IMR-90 (cell line): Measurements from ENCODE around the gene HGFAC. TPM values are rescaled to one million over a fixed set of nuclear protein-coding genes. Genes with fewer than 3 reads are reported as not detected.

Experiments
- ATAC-seq: fragments of 200-7000 bp; cut with Tn5 transposase; 2 replicates; pipeline ENCODE4 v1.9.1; 2020; ENCODE audit warnings: low read depth, mild to moderate bottlenecking, moderate library complexity
- BruUV-seq: library from RNA; stranded (reverse); fragments of 400-500 nt; replicated peaks from 2 replicates; lab custom pipeline; 2021; lab: Mats Ljungman, UMichigan
- CTCF ChIA-PET: fragments of 300-600 bp; formaldehyde crosslinking; extraction: SDS; loops from one replicate; lab custom pipeline; 2021; ENCODE audit warnings: antibody characterized with exemption; lab: Yijun Ruan, JAX
- POLR2A ChIA-PET: fragments of 300-600 bp; sonication (Branson Sonifier 250); formaldehyde crosslinking; loops from one replicate; lab custom pipeline; 2022; ENCODE audit warnings: antibody characterized with exemption; ENCODE audit not compliant: unreplicated experiment; lab: Charles Lee
- DNase-seq: peaks from one replicate; pipeline ENCODE4 v3.0.0; 2013
- H2AFZ ChIP-seq: replicated peaks from 2 replicates; pipeline ENCODE3; 2013; ENCODE audit warnings: low read length, mild to moderate bottlenecking; ENCODE audit not compliant: poor library complexity
- H2AK5ac ChIP-seq: 2 replicates; pipeline ENCODE4 v1.6.1; 2013; ENCODE audit warnings: low read depth, low read length, inconsistent platforms
- H2AK9ac ChIP-seq: replicated peaks from 2 replicates; pipeline ENCODE3; 2013; ENCODE audit warnings: mild to moderate bottlenecking, low read depth, low read length, moderate library complexity; ENCODE audit not compliant: poor library complexity
- H2BK120ac ChIP-seq: 2 replicates; pipeline ENCODE4 v1.6.1; 2013; ENCODE audit warnings: low read depth, low read length, inconsistent platforms
- H2BK15ac ChIP-seq: 3 replicates; pipeline ENCODE4 v1.6.1; 2013; ENCODE audit warnings: low read depth, low read length, inconsistent platforms
- H2BK20ac ChIP-seq: 2 replicates; pipeline ENCODE4 v1.6.1; 2013; ENCODE audit warnings: low read depth, mild to moderate bottlenecking, inconsistent platforms, low read length, moderate library complexity
- H2BK5ac ChIP-seq: 2 replicates; pipeline ENCODE4 v1.6.1; 2013; ENCODE audit warnings: mild to moderate bottlenecking, low read depth, low read length, inconsistent platforms; ENCODE audit not compliant: poor library complexity, severe bottlenecking
- H3K14ac ChIP-seq: replicated peaks from 2 replicates; pipeline ENCODE4 v1.6.1; 2013; ENCODE audit warnings: low read depth, low read length, inconsistent platforms
- H3K18ac ChIP-seq: 2 replicates; pipeline ENCODE4 v1.6.1; 2013; ENCODE audit warnings: low read depth, low read length, control low read depth
- H3K23ac ChIP-seq: 2 replicates; pipeline ENCODE4 v1.6.1; 2013; ENCODE audit warnings: low read depth, low read length, inconsistent platforms
- H3K27ac ChIP-seq: 2 replicates; pipeline ENCODE4 v1.5.1; 2013; ENCODE audit warnings: mild to moderate bottlenecking, control low read depth, low read length; ENCODE audit not compliant: insufficient read depth
- H3K27me3 ChIP-seq: 2 replicates; pipeline ENCODE4 v1.6.1; 2013; ENCODE audit warnings: low read length; ENCODE audit not compliant: control insufficient read depth, insufficient read depth
- H3K36me3 ChIP-seq: 2 replicates; pipeline ENCODE4 v1.6.1; 2013; ENCODE audit warnings: low read length, mixed read lengths; ENCODE audit not compliant: control insufficient read depth, insufficient read depth
- H3K4ac ChIP-seq: 2 replicates; pipeline ENCODE4 v1.6.1; 2013; ENCODE audit warnings: low read depth, low read length, inconsistent platforms
- H3K4me1 ChIP-seq: 2 replicates; pipeline ENCODE4 v1.6.1; 2013; ENCODE audit warnings: low read length, mixed read lengths; ENCODE audit not compliant: control insufficient read depth, insufficient read depth
- H3K4me2 ChIP-seq: 2 replicates; pipeline ENCODE4 v1.6.1; 2013; ENCODE audit warnings: low read depth, mild to moderate bottlenecking, control low read depth, low read length, moderate library complexity
- H3K4me3 ChIP-seq: 2 replicates; pipeline ENCODE4 v1.5.1; 2013; ENCODE audit warnings: low read depth, mild to moderate bottlenecking, control low read depth, low read length, moderate library complexity; ENCODE audit not compliant: insufficient read depth
- H3K56ac ChIP-seq: 2 replicates; pipeline ENCODE4 v1.6.1; 2013; ENCODE audit warnings: low read length, inconsistent platforms; ENCODE audit not compliant: insufficient read depth; ENCODE audit errors: extremely low read depth
- H3K79me1 ChIP-seq, 2 experiments: 2 replicates each; pipeline ENCODE4 v1.6.1; 2013; ENCODE audit warnings: low read length in 2 of 2, inconsistent platforms in 1 of 2, low read depth in 1 of 2
- H3K9ac ChIP-seq: 2 replicates; pipeline ENCODE4 v1.6.1; 2013; ENCODE audit warnings: low read depth, low read length, control low read depth
- H3K9me1 ChIP-seq: 2 replicates; pipeline ENCODE4 v1.6.1; 2013; ENCODE audit warnings: low read length, inconsistent platforms; ENCODE audit not compliant: insufficient read depth
- H3K9me3 ChIP-seq: 2 replicates; pipeline ENCODE4 v1.6.1; 2013; ENCODE audit warnings: low read length; ENCODE audit not compliant: control insufficient read depth, insufficient read depth
- H4K20me1 ChIP-seq: 2 replicates; pipeline ENCODE4 v1.6.1; 2013; ENCODE audit warnings: low read length, inconsistent platforms; ENCODE audit not compliant: insufficient read depth
- H4K5ac ChIP-seq: 2 replicates; pipeline ENCODE4 v1.6.1; 2013; ENCODE audit warnings: mild to moderate bottlenecking, low read depth, low read length, control low read depth
- H4K8ac ChIP-seq, 2 experiments: 2 replicates each; pipeline ENCODE4 v1.6.1; 2013; ENCODE audit warnings: low read depth in 2 of 2, low read length in 2 of 2, control low read depth in 1 of 2, inconsistent platforms in 1 of 2
- H4K91ac ChIP-seq: 2 replicates; pipeline ENCODE4 v1.6.1; 2013; ENCODE audit warnings: low read depth, low read length, inconsistent platforms; ENCODE audit not compliant: insufficient read depth
- NFE2L2 ChIP-seq: fragments of 150-350 bp; IDR thresholded peaks from 2 replicates; pipeline ENCODE4 v1.6.1; 2016; ENCODE audit warnings: low read depth, mild to moderate bottlenecking, low read length
- SMC3 ChIP-seq: fragments of 150-350 bp; IDR thresholded peaks from 2 replicates; pipeline ENCODE4 v1.6.1; 2016; ENCODE audit warnings: low read depth, mild to moderate bottlenecking, antibody characterized with exemption, low read length, moderate library complexity
- WGBS, 2 experiments: methylation state at CpG; one replicate each; pipeline versions ENCODE4 v1.1.5 to v1.1.7; 2013; ENCODE audit warnings: missing lambda C conversion rate in 2 of 2; ENCODE audit not compliant: insufficient read length in 1 of 2; ENCODE audit errors: extremely low coverage in 2 of 2; 5-methylcytosine and 5-hydroxymethylcytosine counted together
- dilution Hi-C: fragments of 300-500 bp; cut with HindIII; formaldehyde crosslinking; loops from one replicate; pipeline ENCODE4 v1.14.3; 2018; ENCODE audit warnings: low sequenced_read_pairs; ENCODE audit not compliant: unreplicated experiment
- in situ Hi-C: fragments of 300-500 bp; cut with MboI; formaldehyde crosslinking; loops from 3 replicates; pipeline ENCODE4 v1.14.3; 2019; ENCODE audit warnings: low sequenced_read_pairs, inconsistent platforms, mixed read lengths
- intact Hi-C: fragments of 100-400 bp; cut with micrococcal nuclease; formaldehyde crosslinking; loops from 2 replicates; pipeline ENCODE4 v1.10.0; 2022
- polyA plus RNA-seq, 3 experiments: library from polyadenylated mRNA; depleted of rRNA; stranded (reverse); fragments of >200 nt; gene quantifications; 2 replicates each; pipeline ENCODE4 v1.2.3, GENCODE V29; 2012; ENCODE audit warnings: low replicate concordance in 1 of 3
- total RNA-seq: library from RNA; depleted of rRNA; stranded (reverse); fragments of >200 nt; gene quantifications from 2 replicates; pipeline ENCODE4 v1.2.3, GENCODE V29; 2012

The HGFAC gene
- total and polyA plus RNA-seq, 2 of the 4 experiments (the other 2 are of a cell fraction) = 0.05 TPM; not detected in 1

- H3K27ac ChIP-seq = no peak overlapping the region
- in situ Hi-C loops (no loop called here), dilution Hi-C loops (no loop called here), intact Hi-C loops (no loop called here)
- ChIA-PET CTCF (interaction anchor here (0.6 to 0.8 kb wide), 2 partner anchors 28 to 466 kb away, joined by 3 read pairs; no protein-coding TSS in a partner anchor), POLR2A (no interaction called here)
- H3K18ac ChIP-seq = no peak overlapping the region
- H2AFZ ChIP-seq = no peak overlapping the region
- H4K91ac ChIP-seq = no peak overlapping the region
- no peak overlapping the region for H2BK5ac ChIP-seq
- H3K4me1 ChIP-seq = no peaks in the 10 kb centered on the region
- no peak overlapping the region for H3K4me3 ChIP-seq
- no peak for ATAC-seq
- H3K9me3 ChIP-seq = no peaks in the 10 kb centered on the region
- no peak overlapping the region for H4K8ac ChIP-seq
- H2AK5ac ChIP-seq = no peak overlapping the region
- H3K14ac ChIP-seq = no peak overlapping the region
- no peak overlapping the region for H3K9ac ChIP-seq
- no peak overlapping the region for H2BK120ac ChIP-seq
- no peak overlapping the region for H2AK9ac ChIP-seq
- TF ChIP-seq SMC3 = no peak
- no peak for TF ChIP-seq NFE2L2
- H3K4me2 ChIP-seq = no peak overlapping the region
- no peaks in the 10 kb centered on the region for H4K20me1 ChIP-seq
- no peak overlapping the region for H3K4ac ChIP-seq
- H4K5ac ChIP-seq = no peak overlapping the region
- H2BK20ac ChIP-seq = no peak overlapping the region
- no peak overlapping the region for H3K23ac ChIP-seq
- H3K27me3 ChIP-seq = peaks cover 40% of the 10 kb centered on the region
- no peaks in the 10 kb centered on the region for H3K36me3 ChIP-seq
- no TSS peak for BruUV-seq
- DNase-seq = no peak
- H2BK15ac ChIP-seq = no peak overlapping the region
- no peaks in the 10 kb centered on the region for H3K79me1 ChIP-seq
- no peaks in the 10 kb centered on the region for H3K9me1 ChIP-seq
- 83% methylated on average over 8 of the region's 27 CpGs; no CpG with 5 or more reads in 1 of the 2 experiments for WGBS, 2 experiments
- H3K56ac ChIP-seq = no peak overlapping the region
Observed at GRCh38 chr4:3476936-3477749, 35.4 kb downstream of the HGFAC start.
